Cerebellar nuclear complex (tissue), 1 donor: Measurements from ENCODE around the gene IGFALS.

Experiments
- DNase-seq, 2 experiments: peaks; one replicate each; lab custom pipeline; 2025; lab: John Stamatoyannopoulos, UW

IGFALS gene

GRCh38 chr16:1776672-1776955 is 16.9 kb downstream of the IGFALS start:
- no peak for DNase-seq

GRCh38 chr16:1775846-1776671 is 17.4 kb downstream of the IGFALS start:
- no peak for DNase-seq

- no peak for DNase-seq
These were observed 18.3 kb downstream of the IGFALS start for GRCh38 chr16:1775006-1775845.

- DNase-seq, result no peak
These were observed 19.1 kb downstream of the IGFALS start for GRCh38 chr16:1774448-1774780.

- no peak for DNase-seq
These were observed 19.6 kb downstream of the IGFALS start for GRCh38 chr16:1773703-1774447.

GRCh38 chr16:1772908-1773702 is 20.4 kb downstream of the IGFALS start, which contains the start of gene MRPS34:
Gene MRPS34 (minus strand): TSS chr16:1773134. CDS start chr16:1773119, 15 bp downstream.
- no peak for DNase-seq

GRCh38 chr16:1772362-1772907 is 21.1 kb downstream of the IGFALS start, which contains the start of gene EME2:
Gene EME2 (plus strand): TSS chr16:1772810. CDS start chr16:1773228, 418 bp downstream.
- no peak for DNase-seq

GRCh38 chr16:1771864-1772361 is 21.6 kb downstream of the IGFALS start:
- DNase-seq, result no peak

- DNase-seq, result no peak
These were observed 22.2 kb downstream of the IGFALS start, which contains the start of gene NME3 for GRCh38 chr16:1771188-1771863. Gene NME3 (minus strand): TSS chr16:1771543. CDS start chr16:1771534, 9 bp downstream.

- DNase-seq, result no peak
These were observed 22.9 kb downstream of the IGFALS start for GRCh38 chr16:1770328-1771187.

GRCh38 chr16:1769402-1770300 is 23.9 kb downstream of the IGFALS start:
- no peak for DNase-seq

- DNase-seq, result no peak
These were observed 24.6 kb downstream of the IGFALS start for GRCh38 chr16:1768767-1769401.

- no peak for DNase-seq
These were observed 25.3 kb downstream of the IGFALS start for GRCh38 chr16:1768061-1768766.

- DNase-seq, result no peak
These were observed 26.1 kb downstream of the IGFALS start for GRCh38 chr16:1767116-1767994.

- DNase-seq, result no peak
These were observed 26.8 kb downstream of the IGFALS start for GRCh38 chr16:1766701-1767100.

GRCh38 chr16:1766231-1766630 is 27.3 kb downstream of the IGFALS start:
- DNase-seq, result no peak
